ENCODE data around the gene PAX2.
"Not testable (repeated sequence)": the region's sequence is repeated elsewhere in the genome, so short reads cannot be mapped to it uniquely, and the experiment has no call there.

PAX2 gene
- 0 reads per million in 2 donors for total RNA-seq

DNA sequence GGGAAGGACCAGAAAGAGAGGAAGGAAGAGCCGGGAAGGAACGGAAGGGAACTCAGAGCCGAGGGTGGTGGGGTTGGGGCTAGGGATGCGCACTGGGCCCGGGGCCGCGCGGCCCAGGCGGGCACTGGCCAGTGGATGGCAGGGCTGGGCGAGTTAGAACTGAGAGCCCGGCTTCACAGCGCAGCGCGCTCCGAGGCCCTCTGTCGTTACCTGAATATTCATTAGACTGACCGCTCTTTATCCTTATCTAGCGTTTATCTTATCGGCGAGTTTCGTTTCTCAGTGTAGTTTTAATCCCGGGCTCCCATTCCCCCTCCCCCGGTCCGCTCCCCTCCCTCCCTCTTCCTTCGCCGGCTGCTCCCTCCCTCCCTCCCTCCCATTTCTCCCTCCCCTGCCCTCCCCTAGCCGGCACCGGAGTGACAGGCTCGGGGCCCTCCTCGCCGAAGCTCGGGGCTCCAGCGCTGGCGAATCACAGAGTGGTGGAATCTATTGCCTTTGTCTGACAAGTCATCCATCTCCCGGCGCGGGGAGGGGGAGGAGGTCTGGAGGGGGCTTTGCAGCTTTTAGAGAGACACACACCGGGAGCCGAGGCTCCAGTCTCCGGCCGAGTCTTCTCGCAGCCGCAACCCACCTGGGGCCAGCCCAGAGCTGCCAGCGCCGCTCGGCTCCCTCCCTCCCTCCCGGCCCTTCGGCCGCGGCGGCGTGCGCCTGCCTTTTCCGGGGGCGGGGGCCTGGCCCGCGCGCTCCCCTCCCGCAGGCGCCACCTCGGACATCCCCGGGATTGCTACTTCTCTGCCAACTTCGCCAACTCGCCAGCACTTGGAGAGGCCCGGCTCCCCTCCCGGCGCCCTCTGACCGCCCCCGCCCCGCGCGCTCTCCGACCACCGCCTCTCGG lies at the start of gene PAX2:
Gene PAX2, plus strand, starts transcription at position 596 of the 895 bp plus-strand sequence. CDS start 679 bp downstream, outside the sequence.
- DNase-seq, result no peak

DNA sequence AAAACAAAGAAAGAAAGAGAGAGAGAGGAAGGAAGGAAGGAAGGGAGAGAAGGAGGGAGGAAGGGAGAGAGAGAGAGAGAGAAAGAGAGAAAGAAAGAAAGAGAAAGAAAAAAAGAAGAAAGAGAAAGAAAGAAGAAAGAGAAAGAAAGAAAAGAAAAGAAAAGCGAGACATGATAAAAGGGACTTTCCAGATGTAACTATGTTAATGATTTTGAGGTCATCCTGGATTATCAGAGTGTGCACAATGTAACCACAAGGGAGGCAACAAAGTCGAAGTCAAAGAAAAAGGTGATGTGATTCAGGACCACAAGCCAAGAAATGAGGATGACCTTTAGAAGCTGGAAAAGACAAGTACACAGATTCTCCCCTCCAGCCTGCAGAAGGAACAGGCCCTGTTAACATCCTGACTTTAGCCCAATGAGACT lies 48.9 kb upstream of the PAX2 start:
- DNase-seq, result peak in 1 of 5 experiments; percentile 45

DNA sequence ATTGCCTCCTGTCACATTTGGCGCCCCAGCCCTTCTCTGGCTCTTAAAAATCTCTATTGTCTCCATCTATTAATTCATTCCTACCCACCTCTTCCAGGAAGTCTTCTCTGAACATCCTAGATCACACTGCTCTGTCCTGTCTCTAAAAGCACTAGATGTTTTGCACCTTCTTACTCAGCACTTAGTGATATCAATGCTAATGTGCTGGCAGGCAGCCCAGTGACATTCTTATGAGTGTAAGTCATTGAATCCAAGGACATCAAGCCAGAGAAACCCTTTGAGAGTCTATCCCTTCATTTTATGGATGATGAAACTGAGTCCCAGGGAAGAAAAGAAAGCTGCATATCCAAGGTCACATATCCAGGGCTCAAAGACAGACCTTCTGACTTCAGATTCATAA lies 48.3 kb upstream of the PAX2 start:
- DNase-seq, result peak in 1 of 5 experiments; percentile 8

DNA sequence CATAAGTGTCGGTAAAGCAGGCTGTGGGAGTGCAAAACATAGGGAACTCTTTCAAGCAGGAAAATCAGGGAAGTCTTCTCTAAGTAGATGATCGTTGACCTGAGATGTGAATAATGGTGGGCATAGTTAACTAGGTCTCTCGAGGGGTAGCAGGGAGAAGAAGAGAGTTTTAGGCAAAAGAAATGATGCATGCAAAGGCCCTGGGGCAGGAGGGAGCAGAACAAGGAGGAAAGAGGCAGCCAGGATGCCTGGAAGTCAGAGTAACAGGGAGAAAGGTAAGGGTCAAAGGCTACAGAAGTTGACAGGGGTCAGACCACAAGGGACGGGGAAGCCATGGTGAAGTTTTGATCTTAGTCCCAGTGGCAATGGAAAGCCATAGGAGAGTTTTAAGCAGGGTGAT lies 47.8 kb upstream of the PAX2 start:
- no peak for DNase-seq

DNA sequence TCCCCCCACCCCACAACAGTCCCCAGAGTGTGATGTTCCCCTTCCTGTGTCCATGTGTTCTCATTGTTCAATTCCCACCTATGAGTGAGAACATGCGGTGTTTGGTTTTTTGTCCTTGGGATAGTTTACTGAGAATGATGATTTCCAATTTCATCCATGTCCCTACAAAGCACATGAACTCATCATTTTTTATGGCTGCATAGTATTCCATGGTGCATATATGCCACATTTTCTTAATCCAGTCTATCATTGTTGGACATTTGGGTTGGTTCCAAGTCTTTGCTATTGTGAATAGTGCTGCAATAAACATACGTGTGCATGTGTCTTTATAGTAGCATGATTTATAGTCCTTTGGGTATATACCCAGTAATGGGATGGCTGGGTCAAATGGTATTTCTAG lies 43.7 kb upstream of the PAX2 start:
- DNase-seq, result not testable (repeated sequence)

DNA sequence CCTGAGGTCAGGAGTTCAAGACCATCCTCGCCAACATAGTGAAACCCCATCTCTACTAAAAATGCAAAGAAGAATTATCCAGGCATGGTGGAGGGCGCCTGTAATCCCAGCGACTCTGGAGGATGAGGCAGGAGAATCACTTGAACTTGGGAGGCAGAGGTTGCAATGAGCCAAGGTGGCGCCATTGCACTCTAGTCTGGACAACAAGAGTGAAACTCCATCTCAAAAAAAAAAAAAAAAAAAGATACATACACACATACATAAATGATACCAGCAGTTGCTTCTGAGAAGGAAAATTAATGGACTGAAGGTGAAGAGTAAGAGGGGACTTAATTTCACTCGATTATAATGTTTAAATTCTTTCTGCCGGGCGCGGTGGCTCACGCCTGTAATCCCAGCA lies 40.2 kb upstream of the PAX2 start:
- DNase-seq, result no peak

DNA sequence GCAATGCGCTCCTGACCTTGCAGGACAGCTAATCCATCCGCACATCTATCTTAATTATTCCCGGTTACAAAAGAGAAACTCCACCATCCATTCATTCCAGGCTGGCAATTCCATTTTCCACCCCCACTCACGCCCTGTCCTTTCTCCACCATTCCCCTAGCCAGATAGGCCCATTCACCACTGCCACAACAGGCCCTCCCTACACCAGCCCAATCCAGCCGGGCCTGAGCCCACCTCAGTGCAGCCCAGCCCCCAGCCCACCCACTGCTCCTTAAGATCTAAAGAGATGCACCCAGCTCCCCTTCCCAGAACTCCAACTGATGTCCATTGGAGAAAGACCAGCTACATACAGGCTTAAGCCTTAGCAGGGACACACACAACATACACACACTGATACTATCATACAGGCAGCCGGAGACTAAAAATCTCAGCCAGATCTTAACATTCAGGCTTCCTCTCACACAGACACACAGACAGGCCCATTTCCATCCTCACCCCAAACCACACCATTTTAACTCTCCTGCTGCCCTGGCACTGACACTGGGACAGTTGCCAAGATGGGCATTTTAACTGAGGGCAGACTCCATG lies 38.0 kb upstream of the PAX2 start:
- DNase-seq, result no peak

DNA sequence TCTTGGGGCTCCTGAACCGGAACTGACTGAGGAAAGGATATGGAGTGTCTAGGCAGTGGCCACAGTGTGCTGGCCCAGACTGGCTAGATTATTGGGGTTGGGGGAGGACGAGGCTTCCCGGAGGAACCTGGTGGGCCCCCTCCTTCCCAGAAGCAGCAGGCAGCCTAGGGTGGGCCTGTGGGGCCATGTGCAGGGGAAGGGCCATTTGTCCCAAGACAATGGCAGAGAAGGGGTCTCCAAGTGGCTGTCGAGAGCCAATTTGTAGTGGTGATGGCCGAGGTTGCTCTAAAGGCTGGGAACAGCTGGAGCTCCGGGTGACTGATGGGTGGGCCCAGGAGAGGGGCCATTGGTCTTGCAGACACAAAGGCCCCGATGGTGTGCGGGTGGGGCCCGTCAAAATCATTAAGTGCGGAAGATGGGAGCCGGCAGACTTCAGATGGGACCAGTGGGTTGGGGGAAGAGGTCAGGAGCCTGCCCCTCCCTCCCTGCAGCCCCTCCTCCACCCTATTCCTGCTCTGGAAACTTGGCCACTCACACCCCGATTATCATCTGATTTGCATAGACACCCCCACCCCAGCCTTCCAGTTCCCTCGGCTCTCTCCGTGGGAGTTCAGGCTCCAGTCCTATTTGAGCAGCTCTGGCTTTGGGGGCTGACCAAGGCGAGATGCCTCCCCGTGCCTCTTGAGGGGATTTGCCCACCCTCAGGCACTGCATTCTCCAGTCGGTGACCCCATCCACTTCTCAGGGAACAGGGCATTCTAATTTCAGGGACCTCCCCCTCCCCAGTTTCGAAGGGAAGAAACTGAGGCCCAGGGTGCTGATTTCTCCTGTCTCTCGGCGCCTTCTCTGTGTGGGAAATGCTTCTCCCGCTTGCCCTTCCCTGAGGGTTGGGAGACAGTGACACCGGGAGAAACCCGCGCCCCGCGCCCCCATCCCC lies 36.0 kb upstream of the PAX2 start:
- DNase-seq, result no peak

DNA sequence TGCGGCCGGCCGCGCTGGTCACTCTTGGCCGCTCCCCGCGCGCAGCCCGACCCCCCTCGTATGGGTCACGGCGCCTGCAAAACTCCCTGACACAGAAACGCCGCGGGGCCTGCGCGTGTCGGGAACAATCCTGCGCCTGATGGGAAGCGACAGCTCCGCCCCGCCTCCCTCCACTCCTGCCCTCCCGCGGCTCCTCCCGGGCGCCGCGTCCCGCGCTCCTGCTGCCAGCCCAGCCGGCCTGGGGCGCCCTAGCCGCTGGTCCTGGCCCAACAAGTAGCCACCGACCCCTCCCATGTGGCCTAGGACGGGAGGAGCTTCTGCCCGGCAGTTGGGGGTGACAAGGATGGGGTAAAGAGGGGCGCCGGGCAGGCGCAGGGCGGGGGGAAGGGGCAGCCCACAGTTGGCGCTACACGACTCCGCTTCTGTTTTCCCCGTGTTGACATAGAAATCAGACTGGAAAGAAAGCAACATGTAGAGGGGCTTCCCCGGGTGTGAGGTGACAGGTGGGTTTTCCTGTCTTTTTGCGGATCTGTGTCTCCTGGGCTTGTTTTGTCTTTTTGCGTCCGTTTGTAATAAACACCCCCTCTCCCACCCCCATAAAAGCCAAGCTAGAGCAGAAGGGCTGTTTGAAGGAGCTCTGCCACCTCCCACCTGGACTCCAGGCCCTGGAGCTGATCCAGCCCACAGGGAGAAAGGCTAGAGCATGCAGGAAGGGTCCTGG lies 35.1 kb upstream of the PAX2 start:
- no peak for DNase-seq

DNA sequence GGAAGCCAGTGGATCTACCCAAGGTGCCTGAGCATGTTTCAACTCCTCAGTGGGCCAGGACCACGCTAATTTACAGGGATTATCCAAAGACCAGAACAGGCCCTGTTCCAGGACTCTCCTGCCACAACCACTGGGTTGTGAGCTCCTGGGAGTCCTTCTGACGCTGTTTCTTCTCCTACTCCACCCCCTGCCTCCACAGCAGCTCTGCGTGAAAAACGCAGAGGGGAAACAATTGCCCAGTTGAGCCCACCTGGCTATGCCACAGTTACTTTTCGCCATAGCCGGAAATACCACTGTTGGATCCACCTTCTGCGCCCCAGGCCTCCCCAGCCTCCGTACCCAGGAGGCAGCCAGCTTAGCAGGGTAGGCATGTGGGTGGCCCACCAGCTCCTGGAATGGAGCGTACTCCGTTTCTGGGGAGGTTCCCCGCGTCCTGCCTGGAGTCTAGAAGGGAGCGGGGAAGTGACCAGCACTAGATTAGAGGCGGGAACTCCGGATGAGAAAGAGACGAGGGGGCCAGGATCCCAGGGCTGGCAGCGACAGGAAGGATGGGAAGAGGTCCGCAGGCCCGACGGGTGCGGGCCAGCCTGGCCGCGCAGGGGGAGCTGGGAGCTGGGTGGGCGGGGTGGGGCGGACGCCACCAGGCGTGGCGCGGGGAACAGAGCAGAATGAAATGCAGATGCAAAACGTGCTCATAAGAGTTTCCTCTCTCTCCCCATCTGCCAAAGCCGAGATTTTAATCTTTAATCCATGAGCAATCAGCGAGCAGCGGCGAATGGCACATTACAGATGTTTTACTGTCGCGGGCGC lies 32.1 kb upstream of the PAX2 start:
- DNase-seq, result no peak

DNA sequence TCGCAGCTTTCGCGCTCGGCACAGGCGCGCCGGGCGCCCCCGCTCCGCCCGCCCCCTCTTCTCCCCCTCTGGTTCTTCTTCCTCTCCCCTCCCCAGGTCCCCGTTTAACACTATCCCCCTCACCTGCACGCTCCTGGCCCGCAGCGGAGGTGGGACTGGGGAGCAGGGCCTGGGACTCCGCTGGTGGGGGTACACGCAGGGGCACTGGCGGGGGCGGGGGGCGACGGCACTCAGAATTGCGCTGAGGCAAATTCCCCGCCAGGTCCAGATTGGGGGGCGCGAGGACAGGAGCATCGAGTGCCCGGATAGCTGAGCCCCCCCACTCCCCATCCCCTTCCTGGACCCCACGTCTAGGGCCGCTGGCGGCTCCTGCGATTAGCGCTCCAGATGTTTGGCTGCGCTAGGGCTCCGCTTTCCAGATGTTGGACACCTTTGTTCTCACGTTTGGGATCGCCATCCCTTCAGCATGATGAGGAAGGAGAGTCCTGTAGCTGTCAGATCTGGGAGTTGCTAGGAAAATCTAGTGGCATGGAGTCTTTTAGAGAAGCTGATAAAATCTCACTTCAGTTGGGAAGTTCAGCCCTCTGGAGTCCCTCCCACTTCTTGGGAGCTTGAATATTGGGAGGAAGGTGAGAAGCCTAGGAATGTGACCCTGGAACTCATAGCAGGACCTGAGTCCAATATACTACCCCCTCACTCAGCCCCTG lies 31.4 kb upstream of the PAX2 start:
- DNase-seq, result no peak

DNA sequence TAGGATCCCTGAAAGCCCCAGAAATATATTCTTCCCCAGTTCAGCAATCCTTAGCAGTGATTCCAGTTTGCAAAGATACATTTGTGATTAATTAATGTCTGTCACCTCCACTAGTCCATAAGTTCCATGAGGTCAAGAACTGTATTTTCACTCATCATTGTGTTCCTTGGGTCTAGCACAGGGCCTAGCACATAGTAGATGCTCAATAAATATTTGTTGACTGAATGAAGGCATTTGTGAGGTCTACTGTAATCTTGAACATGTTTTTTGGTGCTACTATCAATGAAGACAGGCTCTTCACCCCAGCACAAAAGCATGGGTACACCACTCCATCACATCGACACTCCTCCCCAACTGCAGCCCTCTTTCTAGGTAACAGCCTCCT lies 30.8 kb upstream of the PAX2 start:
- no peak for DNase-seq

DNA sequence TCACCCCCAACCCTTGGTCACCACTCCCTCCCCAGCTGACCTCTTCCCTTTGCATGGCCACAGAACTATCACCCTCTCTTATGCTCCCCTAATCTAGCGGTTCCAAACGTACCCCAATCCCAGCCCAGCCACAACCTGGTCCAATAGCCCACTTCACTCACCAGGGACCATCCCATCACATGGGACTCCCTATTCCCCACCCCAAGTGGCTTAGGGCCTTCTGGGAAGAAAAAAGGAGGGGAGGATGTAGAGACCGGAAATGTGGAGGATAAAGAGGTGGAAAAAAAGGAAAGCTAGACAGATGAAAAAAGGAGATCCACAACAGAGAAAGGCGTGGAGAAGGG lies 30.3 kb upstream of the PAX2 start:
- no peak for DNase-seq

DNA sequence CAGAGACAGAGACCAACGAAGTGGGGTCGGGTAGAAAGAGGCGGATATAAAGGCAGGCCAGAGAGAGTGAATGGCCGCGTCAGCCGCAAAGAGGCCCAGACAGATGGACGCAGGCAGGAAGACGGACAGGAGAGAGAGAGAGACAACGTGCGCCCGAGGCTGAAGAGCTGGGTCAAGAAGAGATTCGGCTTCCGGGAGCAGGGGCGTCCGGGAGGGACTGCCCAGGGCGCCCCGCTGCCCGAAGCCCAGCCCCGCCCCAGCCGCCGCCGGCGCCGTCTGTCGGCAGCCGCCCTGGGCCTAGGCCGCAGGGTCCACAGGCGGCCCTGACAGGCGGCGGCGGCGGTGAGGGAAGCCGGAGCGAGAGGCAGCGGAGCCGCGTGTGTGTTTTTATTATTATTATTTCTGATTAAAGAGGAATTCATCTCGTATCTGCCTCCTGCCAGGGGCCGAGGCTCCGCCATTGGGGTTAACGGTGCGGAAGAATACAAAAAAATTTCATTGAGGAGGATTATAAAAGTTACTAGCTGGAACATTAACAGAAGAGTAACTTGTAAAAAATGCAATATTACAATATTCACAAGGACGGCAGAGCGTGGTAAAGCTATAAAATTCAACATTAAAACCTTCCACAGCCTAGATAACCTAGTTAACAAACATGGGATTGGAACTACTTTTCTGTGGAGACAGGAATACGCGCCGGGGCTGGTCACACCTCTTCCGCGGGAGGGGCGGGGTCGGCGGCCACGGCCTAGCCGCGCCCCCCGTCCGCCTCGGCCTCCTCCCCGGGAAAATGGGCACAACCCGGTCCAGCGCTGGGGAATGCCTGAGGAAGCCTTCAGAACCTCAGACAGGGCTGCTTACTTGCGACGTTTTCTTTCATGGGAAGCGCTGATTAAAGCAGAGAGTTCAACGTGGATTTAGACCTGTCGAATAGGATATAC lies 29.7 kb upstream of the PAX2 start:
- DNase-seq, result no peak

DNA sequence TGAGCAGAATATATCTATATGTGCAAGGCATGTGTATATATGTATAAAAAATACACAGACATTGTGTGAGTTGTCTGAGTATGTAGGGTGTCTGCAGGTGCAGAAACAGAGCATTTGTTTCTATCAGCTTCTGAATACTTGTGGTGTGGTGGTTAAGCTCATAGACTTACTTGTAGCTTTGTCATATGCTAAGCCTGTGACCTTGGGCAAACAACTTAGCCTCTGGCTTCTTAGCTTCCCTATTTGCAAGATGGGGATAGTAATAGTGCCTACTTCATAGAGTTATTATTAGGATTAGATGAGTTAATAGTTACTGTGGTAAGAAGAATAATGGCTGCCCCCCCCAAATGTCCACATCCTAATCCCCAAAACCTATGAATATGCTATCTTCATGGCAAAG lies 28.2 kb upstream of the PAX2 start:
- DNase-seq, result no peak

DNA sequence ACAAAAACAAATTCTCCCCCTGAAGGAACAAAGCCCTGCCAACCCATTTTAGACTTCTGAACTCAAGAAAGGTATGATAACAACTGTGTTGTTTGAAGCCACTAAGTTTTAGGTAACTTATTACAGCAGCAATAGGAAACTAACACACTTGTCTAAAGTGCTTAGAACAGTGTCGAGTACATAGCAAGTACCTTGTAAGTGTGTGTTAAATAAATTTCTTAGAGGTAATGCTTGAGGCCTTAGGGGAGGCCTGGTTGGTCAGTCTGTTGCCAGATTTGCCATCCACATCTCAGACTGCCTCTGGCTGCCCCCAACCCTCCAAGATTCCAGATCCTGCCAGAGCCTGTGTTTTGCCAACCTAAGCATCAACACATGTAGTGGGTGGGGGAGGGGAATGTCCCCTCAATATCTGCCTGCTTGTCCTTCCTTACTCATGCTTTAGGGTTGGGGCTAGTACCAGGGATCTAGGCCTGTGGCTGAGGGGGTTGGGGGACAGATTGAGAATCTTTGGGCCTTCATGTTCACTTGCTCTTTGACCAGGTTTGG lies 27.1 kb upstream of the PAX2 start:
- no peak for DNase-seq

DNA sequence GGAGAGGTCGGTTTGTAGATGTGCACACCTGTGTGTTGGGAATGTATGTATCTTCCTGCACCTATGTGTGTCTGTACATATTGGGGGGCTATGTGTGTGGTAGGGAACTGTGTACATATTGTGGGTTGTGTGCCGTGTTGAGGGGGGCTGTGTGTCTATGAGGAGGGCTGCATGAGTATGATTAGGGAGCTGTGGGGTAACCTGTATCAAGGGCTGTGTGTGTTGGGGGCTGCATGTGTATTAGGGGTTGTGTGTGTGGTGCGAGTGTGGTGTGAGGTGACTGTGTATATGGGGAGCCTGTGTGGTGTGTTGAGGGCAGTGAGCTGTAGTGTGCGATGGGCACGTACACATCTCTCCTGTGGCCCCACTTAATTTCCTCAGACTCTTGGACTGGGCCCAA lies 22.2 kb upstream of the PAX2 start:
- DNase-seq, result no peak

DNA sequence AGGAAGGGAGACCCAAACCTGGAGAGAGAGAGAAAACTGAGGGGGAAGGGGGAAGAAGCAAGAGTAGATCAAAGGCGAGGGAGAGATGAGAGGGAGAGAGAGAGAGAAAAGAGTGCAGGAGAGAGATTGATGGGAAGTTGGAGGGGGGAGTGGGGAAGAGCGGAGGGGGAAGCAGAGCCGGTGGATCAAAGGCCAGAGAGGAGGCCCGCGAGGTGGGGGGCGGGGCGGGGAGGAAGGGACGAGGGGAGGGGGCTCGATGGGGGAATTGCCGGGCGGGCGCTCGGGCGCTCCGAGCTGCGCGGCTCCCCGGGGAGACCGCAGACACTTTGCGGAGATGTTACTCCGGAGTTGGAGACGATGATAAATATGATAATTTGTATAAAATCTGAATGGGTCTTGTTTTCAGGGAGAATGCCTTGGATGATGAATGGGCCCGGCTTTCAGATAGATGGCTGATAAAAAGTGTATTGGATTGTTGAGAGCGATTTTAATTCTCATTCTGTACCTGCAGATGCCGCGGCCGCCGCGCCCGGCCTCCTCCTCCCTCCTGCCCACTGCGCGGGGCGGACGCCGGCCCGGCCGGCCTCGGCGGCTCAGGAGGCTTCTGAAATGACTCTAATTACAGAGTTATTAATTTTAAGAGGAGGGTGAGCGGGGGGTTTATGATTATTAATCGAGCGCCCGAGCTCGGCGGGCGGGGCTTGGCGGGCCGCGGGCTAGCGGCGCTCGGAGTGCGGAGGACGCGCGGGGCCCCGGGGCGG lies 21.4 kb upstream of the PAX2 start:
- DNase-seq, result no peak

DNA sequence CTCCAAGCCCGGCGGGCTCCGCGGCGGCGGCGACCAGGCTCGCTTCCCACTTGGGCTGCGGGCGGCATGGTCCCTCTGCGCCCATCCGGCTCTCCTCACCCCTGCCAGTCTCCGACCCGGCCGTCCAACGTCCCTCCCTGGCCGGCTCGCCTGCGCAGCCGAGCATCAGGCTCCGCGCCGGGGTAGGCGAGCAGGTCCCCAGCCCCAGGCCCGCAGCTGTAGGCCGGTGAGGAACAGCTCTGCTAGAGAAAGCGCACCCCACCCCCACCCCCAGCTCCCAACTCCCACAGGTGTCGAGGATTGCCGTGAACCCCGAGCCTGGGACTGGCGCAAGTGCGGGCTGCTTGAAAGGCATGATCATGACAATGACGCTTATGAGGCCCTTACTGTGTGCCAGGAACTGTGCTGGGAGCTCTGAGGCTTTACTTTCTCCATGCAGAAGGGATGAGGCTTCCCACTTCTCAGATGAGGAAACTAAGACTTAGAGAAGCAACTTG lies 20.8 kb upstream of the PAX2 start:
- no peak for DNase-seq
